Osteocyte (in vitro differentiated cells): ENCODE measurements around the gene HAPLN2. TPM values are rescaled to one million over a fixed set of nuclear protein-coding genes. Genes with fewer than 3 reads are reported as not detected.

Experiments used
- DNase-seq: peaks from one replicate; pipeline ENCODE4 v3.0.0; 2021; ENCODE audit warnings: mixed read lengths; ENCODE audit not compliant: unreplicated experiment; ENCODE audit errors: extremely low spot score
- H3K27ac Mint-ChIP-seq: one replicate; pipeline ENCODE4 v1.8.0; 2021; ENCODE audit warnings: mild to moderate bottlenecking, mixed read lengths; ENCODE audit not compliant: unreplicated experiment
- H3K27me3 Mint-ChIP-seq: one replicate; pipeline ENCODE4 v1.8.0; 2021; ENCODE audit warnings: mixed read lengths; ENCODE audit not compliant: unreplicated experiment
- H3K36me3 Mint-ChIP-seq: one replicate; pipeline ENCODE4 v1.8.0; 2021; ENCODE audit warnings: mixed read lengths; ENCODE audit not compliant: unreplicated experiment
- H3K4me1 Mint-ChIP-seq: one replicate; pipeline ENCODE4 v1.8.0; 2021; ENCODE audit warnings: mixed read lengths; ENCODE audit not compliant: unreplicated experiment
- H3K4me3 Mint-ChIP-seq: one replicate; pipeline ENCODE4 v1.8.0; 2021; ENCODE audit warnings: mild to moderate bottlenecking, moderate library complexity, mixed read lengths; ENCODE audit not compliant: unreplicated experiment
- H3K9me3 Mint-ChIP-seq: one replicate; pipeline ENCODE4 v1.8.0; 2021; ENCODE audit warnings: mixed read lengths; ENCODE audit not compliant: unreplicated experiment
- CTCF ChIP-seq: fragments of 200-600 bp; sonication (generic); IDR thresholded peaks from 2 replicates; pipeline ENCODE4 v1.5.0; 2021; ENCODE audit warnings: antibody characterized with exemption, mild to moderate bottlenecking, moderate library complexity
- total RNA-seq: library from RNA; stranded (reverse); gene quantifications from 2 replicates; pipeline ENCODE4 v1.2.1, GENCODE V29; 2021

The HAPLN2 gene
- total RNA-seq, 1 donor from 2014 or later = 0.35 TPM

GRCh38 chr1:156596426-156596825, 22.8 kb upstream of the HAPLN2 start:
- peaks cover 18% of the 10 kb centered on the region for H3K4me1 Mint-ChIP-seq
- H3K36me3 Mint-ChIP-seq = peaks cover 9% of the 10 kb centered on the region
- DNase-seq = no peak
- H3K4me3 Mint-ChIP-seq = no peak overlapping the region
- no peak overlapping the region for H3K27ac Mint-ChIP-seq
- no peaks in the 10 kb centered on the region for H3K27me3 Mint-ChIP-seq
- H3K9me3 Mint-ChIP-seq = no peaks in the 10 kb centered on the region
- no peak for TF ChIP-seq CTCF

GRCh38 chr1:156598125-156598524, 21.1 kb upstream of the HAPLN2 start:
- Mint-ChIP-seq H3K4me1 (peaks cover 18% of the 10 kb centered on the region), H3K27ac (no peak overlapping the region), H3K9me3 (no peaks in the 10 kb centered on the region), H3K4me3 (no peak overlapping the region), H3K27me3 (no peaks in the 10 kb centered on the region), H3K36me3 (peaks cover 9% of the 10 kb centered on the region)
- TF ChIP-seq CTCF = no peak
- DNase-seq = no peak

GRCh38 chr1:156598731-156599432, 20.3 kb upstream of the HAPLN2 start:
- no peak overlapping the region for H3K27ac Mint-ChIP-seq
- no peaks in the 10 kb centered on the region for H3K27me3 Mint-ChIP-seq
- no peaks in the 10 kb centered on the region for H3K9me3 Mint-ChIP-seq
- DNase-seq = no peak
- peaks cover 18% of the 10 kb centered on the region for H3K4me1 Mint-ChIP-seq
- H3K36me3 Mint-ChIP-seq = peaks cover 9% of the 10 kb centered on the region
- no peak overlapping the region for H3K4me3 Mint-ChIP-seq
- TF ChIP-seq CTCF = no peak

- DNase-seq = no peak
- H3K36me3 Mint-ChIP-seq = peaks cover 9% of the 10 kb centered on the region
- peak overlapping the region; percentile 99 for H3K4me3 Mint-ChIP-seq
- H3K9me3 Mint-ChIP-seq = no peaks in the 10 kb centered on the region
- no peaks in the 10 kb centered on the region for H3K27me3 Mint-ChIP-seq
- TF ChIP-seq CTCF = no peak
- H3K27ac Mint-ChIP-seq = no peak overlapping the region
- H3K4me1 Mint-ChIP-seq = peaks cover 18% of the 10 kb centered on the region
These were observed 19.4 kb upstream of the HAPLN2 start for GRCh38 chr1:156599811-156600210.

GRCh38 chr1:156600733-156601121, 18.5 kb upstream of the HAPLN2 start:
- TF ChIP-seq CTCF = no peak
- H3K27me3 Mint-ChIP-seq = no peaks in the 10 kb centered on the region
- peaks cover 5% of the 10 kb centered on the region for H3K36me3 Mint-ChIP-seq
- DNase-seq = no peak
- H3K4me1 Mint-ChIP-seq = peaks cover 18% of the 10 kb centered on the region
- H3K9me3 Mint-ChIP-seq = no peaks in the 10 kb centered on the region
- H3K27ac Mint-ChIP-seq = peak overlapping the region; percentile 91
- H3K4me3 Mint-ChIP-seq = peak overlapping the region; percentile 99
